ENCODE results near the gene ZBBX. TPM values are rescaled to one million over a fixed set of nuclear protein-coding genes. Genes with fewer than 3 reads are reported as not detected.

The ZBBX gene
- polyA plus RNA-seq, 1 of the 3 experiments (the other 2 are of a cell fraction), result 0.18 TPM

DNA sequence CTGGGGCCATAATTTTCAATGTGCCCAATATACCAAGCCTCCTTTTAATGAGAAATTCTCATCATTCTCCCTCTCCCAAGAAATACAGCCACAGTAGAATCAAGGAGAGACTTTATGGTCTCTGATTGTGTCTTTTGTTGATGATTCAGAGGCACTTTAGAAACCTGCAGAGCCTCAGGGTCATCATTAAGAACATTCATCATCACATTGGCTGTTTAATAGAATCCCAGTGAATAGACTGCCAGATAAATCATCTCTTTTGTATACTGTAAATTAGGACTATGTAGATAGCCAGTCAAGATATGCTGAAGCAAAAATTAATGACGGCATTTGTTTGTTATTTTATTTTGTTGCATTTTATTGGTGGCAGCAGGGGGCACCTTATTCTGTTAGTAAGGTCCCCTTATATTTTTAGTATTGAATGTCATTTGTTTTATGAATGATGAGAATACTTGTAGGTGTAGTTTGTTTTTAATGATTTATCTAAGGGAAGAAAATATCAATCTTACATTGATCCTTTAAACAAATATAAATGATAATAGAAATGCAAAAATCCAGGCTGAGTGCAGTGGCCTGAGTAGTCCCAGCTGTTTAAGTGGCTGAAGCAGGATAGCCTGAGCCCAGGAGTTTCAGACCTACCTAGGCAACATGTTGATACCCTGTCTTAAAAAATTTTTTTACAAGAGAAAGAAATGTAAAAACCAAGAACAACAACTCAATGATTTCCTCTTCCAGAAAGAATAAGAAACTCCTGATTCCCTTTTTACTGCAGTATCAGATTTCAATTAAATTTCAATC is 138.8 kb downstream of the ZBBX start:
- 3% methylated on average over 1 of the region's 1 CpG for WGBS (ENCODE audit: low lambda C conversion rate)
- no peak overlapping the region for H3K27ac ChIP-seq (ENCODE audit: low read depth in 2 of 2, low read length in 1 of 2)
- H3K4me3 ChIP-seq (ENCODE audit: low read depth in 2 of 2, low read length in 1 of 2), result no peak overlapping the region
- no peaks in the 10 kb centered on the region for H3K9me2 ChIP-seq
- H3K9ac ChIP-seq, result no peak overlapping the region
- H3F3A ChIP-seq (replicated peaks; ENCODE audit: insufficient read depth), result no peaks in the 10 kb centered on the region
- no peak overlapping the region for H3K4me2 ChIP-seq
- ChIA-PET CTCF (no interaction called here), POLR2A (no interaction called here)
- TF ChIP-seq, protein P1, sequence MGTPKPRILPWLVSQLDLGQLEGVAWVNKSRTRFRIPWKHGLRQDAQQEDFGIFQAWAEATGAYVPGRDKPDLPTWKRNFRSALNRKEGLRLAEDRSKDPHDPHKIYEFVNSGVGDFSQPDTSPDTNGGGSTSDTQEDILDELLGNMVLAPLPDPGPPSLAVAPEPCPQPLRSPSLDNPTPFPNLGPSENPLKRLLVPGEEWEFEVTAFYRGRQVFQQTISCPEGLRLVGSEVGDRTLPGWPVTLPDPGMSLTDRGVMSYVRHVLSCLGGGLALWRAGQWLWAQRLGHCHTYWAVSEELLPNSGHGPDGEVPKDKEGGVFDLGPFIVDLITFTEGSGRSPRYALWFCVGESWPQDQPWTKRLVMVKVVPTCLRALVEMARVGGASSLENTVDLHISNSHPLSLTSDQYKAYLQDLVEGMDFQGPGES (IDR thresholded peaks at IDR 0.05; ENCODE audit: low read depth, low read length), result no peak
- TF ChIP-seq, protein P2, sequence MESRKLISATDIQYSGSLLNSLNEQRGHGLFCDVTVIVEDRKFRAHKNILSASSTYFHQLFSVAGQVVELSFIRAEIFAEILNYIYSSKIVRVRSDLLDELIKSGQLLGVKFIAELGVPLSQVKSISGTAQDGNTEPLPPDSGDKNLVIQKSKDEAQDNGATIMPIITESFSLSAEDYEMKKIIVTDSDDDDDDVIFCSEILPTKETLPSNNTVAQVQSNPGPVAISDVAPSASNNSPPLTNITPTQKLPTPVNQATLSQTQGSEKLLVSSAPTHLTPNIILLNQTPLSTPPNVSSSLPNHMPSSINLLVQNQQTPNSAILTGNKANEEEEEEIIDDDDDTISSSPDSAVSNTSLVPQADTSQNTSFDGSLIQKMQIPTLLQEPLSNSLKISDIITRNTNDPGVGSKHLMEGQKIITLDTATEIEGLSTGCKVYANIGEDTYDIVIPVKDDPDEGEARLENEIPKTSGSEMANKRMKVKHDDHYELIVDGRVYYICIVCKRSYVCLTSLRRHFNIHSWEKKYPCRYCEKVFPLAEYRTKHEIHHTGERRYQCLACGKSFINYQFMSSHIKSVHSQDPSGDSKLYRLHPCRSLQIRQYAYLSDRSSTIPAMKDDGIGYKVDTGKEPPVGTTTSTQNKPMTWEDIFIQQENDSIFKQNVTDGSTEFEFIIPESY (IDR thresholded peaks at IDR 0.05; ENCODE audit: borderline replicate concordance, low read depth), result no peak
- TF ChIP-seq FOSL2 (IDR thresholded peaks at IDR 0.05; ENCODE audit: borderline replicate concordance, low read depth) (no peak), TEAD4 (IDR thresholded peaks at IDR 0.05; ENCODE audit: borderline replicate concordance, insufficient read depth) (no peak), SIN3A (IDR thresholded peaks at IDR 0.05; ENCODE audit: borderline replicate concordance, low read depth, low read length) (no peak), FOXJ3 (CRISPR knock-in tag; IDR thresholded peaks at IDR 0.05) (no peak), RXRA (IDR thresholded peaks at IDR 0.05; ENCODE audit: borderline replicate concordance, low read depth) (no peak), RCOR1 (IDR thresholded peaks at IDR 0.05; ENCODE audit: low read length) (no peak), GABPA (IDR thresholded peaks at IDR 0.05; ENCODE audit: low read depth) (no peak), SMC3 (IDR thresholded peaks at IDR 0.05; ENCODE audit: low read depth, low read length) (no peak), CHD2 (IDR thresholded peaks at IDR 0.05; ENCODE audit: low read length, partially characterized antibody) (no peak), MEF2A (IDR thresholded peaks at IDR 0.05; ENCODE audit: borderline replicate concordance, low read depth) (no peak), TCF12 (IDR thresholded peaks at IDR 0.05) (no peak), EZH2phosphoT487 (IDR thresholded peaks at IDR 0.05; ENCODE audit: borderline replicate concordance, low read depth) (no peak), NRF1 (IDR thresholded peaks at IDR 0.05; ENCODE audit: low read depth, low read length) (no peak), MXI1 (IDR thresholded peaks at IDR 0.05; ENCODE audit: low read depth, low read length) (no peak)
- TF ChIP-seq, protein P3, sequence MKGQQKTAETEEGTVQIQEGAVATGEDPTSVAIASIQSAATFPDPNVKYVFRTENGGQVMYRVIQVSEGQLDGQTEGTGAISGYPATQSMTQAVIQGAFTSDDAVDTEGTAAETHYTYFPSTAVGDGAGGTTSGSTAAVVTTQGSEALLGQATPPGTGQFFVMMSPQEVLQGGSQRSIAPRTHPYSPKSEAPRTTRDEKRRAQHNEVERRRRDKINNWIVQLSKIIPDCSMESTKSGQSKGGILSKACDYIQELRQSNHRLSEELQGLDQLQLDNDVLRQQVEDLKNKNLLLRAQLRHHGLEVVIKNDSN (IDR thresholded peaks at IDR 0.05; ENCODE audit: borderline replicate concordance, low read depth), result no peak
- TF ChIP-seq, protein P4, sequence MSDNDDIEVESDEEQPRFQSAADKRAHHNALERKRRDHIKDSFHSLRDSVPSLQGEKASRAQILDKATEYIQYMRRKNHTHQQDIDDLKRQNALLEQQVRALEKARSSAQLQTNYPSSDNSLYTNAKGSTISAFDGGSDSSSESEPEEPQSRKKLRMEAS (IDR thresholded peaks at IDR 0.05; ENCODE audit: low read depth), result no peak
- no peaks in the 10 kb centered on the region for H3K27me3 ChIP-seq (ENCODE audit: insufficient read depth)
- no peaks in the 10 kb centered on the region for H3K79me2 ChIP-seq (ENCODE audit: insufficient read depth)
- H2AFZ ChIP-seq (ENCODE audit: low read depth), result no peak overlapping the region
- no peaks in the 10 kb centered on the region for H3K36me3 ChIP-seq (replicated peaks in 1 of 2; ENCODE audit: control insufficient read depth in 1 of 2, insufficient read depth in 2 of 2, low read length in 1 of 2)
- H4K20me1 ChIP-seq (ENCODE audit: insufficient read depth), result no peaks in the 10 kb centered on the region
- no peaks in the 10 kb centered on the region for H3K4me1 ChIP-seq (ENCODE audit: control insufficient read depth in 1 of 2, insufficient read depth in 2 of 2, low read depth in 1 of 2, low read length in 1 of 2)
- no peak for DNase-seq
- no peaks in the 10 kb centered on the region for H3K9me3 ChIP-seq
